Peyer's patch (tissue), 4 donors: ENCODE results near the gene TMC1.

ENCODE experiments used
- CTCF ChIP-seq, 6 experiments: fragments of 450-650 bp in 4 of 6; fragments of 200-600 bp in 2 of 6; sonication (generic) in 1 of 6; IDR thresholded peaks; one replicate each; pipeline ENCODE4 v1.5.1; 2017 to 2019; ENCODE audit warnings: antibody characterized with exemption in 6 of 6, mild to moderate bottlenecking in 3 of 6, moderate library complexity in 1 of 6
- POLR2A ChIP-seq, 2 donors: fragments of 450-650 bp; IDR thresholded peaks; one replicate each; pipeline ENCODE4 v1.5.1; 2017; ENCODE audit warnings: antibody characterized with exemption in 2 of 2, mild to moderate bottlenecking in 2 of 2, moderate library complexity in 2 of 2

DNA sequence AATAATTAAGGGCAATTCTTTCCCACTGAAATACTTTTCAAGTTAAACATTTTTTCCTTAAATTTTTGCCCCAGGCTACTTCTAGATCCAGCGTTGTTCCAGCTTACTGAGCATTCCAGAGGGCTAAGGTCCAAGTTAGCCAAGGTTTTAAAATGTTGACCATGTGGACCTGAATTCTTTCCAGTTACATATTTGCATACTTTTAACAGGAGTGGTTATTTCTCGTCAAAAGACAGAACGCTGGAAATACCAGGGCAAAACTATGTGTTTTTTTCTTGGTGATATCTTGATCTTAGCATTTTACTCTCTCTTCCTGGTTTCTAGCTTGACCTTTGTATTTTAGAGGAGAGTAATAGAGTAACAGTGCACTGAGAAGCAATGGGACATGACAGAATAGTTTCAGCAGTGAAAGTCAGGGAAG is 32.8 kb downstream of the TMC1 start:
- no peak for TF ChIP-seq POLR2A (IDR thresholded peaks at IDR 0.05)
- no peak for TF ChIP-seq CTCF (IDR thresholded peaks at IDR 0.05)
